Measurements from ENCODE around the gene MRPL12.

DNA sequence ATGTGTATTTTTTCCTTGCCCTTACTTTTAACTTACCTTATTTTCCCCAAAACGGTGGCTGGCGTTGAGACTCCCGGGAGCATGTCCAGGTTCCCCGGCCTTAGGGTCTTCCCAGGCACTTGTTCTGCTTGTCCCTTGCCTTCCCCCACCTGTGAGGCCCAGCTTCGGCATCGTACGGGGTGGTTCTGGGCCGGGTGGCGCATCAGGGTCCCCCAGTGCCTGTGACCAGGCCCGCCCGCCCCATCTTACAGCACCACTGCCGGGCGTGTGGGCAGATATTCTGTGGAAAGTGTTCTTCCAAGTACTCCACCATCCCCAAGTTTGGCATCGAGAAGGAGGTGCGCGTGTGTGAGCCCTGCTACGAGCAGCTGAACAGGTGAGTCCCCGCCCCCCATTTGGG is 12.0 kb upstream of the MRPL12 start:
- no peak for TF ChIP-seq POLR2AphosphoS5 (IDR thresholded peaks at IDR 0.05)
- TF ChIP-seq, protein P1, sequence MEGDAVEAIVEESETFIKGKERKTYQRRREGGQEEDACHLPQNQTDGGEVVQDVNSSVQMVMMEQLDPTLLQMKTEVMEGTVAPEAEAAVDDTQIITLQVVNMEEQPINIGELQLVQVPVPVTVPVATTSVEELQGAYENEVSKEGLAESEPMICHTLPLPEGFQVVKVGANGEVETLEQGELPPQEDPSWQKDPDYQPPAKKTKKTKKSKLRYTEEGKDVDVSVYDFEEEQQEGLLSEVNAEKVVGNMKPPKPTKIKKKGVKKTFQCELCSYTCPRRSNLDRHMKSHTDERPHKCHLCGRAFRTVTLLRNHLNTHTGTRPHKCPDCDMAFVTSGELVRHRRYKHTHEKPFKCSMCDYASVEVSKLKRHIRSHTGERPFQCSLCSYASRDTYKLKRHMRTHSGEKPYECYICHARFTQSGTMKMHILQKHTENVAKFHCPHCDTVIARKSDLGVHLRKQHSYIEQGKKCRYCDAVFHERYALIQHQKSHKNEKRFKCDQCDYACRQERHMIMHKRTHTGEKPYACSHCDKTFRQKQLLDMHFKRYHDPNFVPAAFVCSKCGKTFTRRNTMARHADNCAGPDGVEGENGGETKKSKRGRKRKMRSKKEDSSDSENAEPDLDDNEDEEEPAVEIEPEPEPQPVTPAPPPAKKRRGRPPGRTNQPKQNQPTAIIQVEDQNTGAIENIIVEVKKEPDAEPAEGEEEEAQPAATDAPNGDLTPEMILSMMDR (IDR thresholded peaks at IDR 0.05): no peak
- no peak for TF ChIP-seq POLR2A (IDR thresholded peaks at IDR 0.05)
